ENCODE measurements around the gene RCAN1.
"Not testable (repeated sequence)": the region's sequence is repeated elsewhere in the genome, so short reads cannot be mapped to it uniquely, and the experiment has no call there.

RCAN1 gene

GRCh38 chr21:34579411-34579810 lies 35.5 kb downstream of the RCAN1 start:
- no peak overlapping the region for H3K4me3 ChIP-seq (ENCODE audit: low read depth, low read length)
- no peak for TF ChIP-seq CTCF (IDR thresholded peaks at IDR 0.05; ENCODE audit: low read depth, low read length)

GRCh38 chr21:34576041-34576511 lies 38.8 kb downstream of the RCAN1 start:
- no peak overlapping the region for H3K4me3 ChIP-seq (ENCODE audit: low read depth, low read length)
- no peak for TF ChIP-seq CTCF (IDR thresholded peaks at IDR 0.05; ENCODE audit: low read depth, low read length)

- TF ChIP-seq CTCF (IDR thresholded peaks at IDR 0.05; ENCODE audit: low read depth, low read length): no peak
- H3K4me3 ChIP-seq (ENCODE audit: low read depth, low read length): no peak overlapping the region
These were observed 40.0 kb downstream of the RCAN1 start for GRCh38 chr21:34574601-34575529.

GRCh38 chr21:34571994-34572393 lies 42.9 kb downstream of the RCAN1 start:
- TF ChIP-seq CTCF (IDR thresholded peaks at IDR 0.05; ENCODE audit: low read depth, low read length): no peak
- no peak overlapping the region for H3K4me3 ChIP-seq (ENCODE audit: low read depth, low read length)

GRCh38 chr21:34570313-34570712 lies 44.6 kb downstream of the RCAN1 start:
- no peak for TF ChIP-seq CTCF (IDR thresholded peaks at IDR 0.05; ENCODE audit: low read depth, low read length)
- H3K4me3 ChIP-seq (ENCODE audit: low read depth, low read length): no peak overlapping the region

- TF ChIP-seq CTCF (IDR thresholded peaks at IDR 0.05; ENCODE audit: low read depth, low read length): no peak
These were observed 45.4 kb downstream of the RCAN1 start for GRCh38 chr21:34569381-34569979.

GRCh38 chr21:34568801-34569200 lies 46.1 kb downstream of the RCAN1 start:
- H3K4me3 ChIP-seq (ENCODE audit: low read depth, low read length): not testable (repeated sequence)

More at GRCh38 chr21:34569381-34569979, 45.4 kb downstream of the RCAN1 start:
- H3K4me3 ChIP-seq (ENCODE audit: low read depth, low read length): no peak overlapping the region
